GM21576 (cell line): ENCODE measurements around the gene ARL6.
"Not testable (repeated sequence)": the region's sequence is repeated elsewhere in the genome, so short reads cannot be mapped to it uniquely, and the experiment has no call there.

ENCODE experiments used
- ATAC-seq: cut with Tn5 transposase; IDR thresholded peaks from one replicate; pipeline ENCODE4 v1.9.1; 2021; ENCODE audit warnings: mild to moderate bottlenecking, moderate library complexity; ENCODE audit not compliant: unreplicated experiment

The ARL6 gene

DNA sequence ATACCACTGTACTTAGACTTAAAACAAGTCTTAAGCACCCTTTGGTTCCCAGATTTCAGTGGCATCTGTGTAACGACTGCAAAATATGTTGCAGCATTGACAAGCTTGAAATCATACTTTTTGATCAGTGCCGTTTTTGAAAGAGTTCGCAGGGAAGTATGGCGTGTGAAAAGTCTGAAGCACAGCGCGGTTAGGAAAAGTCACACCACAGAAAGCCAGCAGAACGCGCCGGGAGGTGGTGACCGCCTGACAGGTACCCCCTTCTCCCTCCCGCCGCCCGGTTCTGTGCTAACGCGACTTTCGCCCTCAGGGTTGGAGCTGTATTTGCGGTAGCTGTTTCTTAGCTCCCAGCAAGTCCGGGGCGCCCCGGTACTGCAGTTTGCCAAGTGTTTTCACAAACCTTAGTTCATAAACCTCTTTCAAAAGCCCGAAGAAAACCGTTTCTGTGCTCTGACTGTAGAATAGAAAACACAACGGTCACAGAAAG, 56.8 kb downstream of the ARL6 start:
- ATAC-seq = peak; percentile 46

DNA sequence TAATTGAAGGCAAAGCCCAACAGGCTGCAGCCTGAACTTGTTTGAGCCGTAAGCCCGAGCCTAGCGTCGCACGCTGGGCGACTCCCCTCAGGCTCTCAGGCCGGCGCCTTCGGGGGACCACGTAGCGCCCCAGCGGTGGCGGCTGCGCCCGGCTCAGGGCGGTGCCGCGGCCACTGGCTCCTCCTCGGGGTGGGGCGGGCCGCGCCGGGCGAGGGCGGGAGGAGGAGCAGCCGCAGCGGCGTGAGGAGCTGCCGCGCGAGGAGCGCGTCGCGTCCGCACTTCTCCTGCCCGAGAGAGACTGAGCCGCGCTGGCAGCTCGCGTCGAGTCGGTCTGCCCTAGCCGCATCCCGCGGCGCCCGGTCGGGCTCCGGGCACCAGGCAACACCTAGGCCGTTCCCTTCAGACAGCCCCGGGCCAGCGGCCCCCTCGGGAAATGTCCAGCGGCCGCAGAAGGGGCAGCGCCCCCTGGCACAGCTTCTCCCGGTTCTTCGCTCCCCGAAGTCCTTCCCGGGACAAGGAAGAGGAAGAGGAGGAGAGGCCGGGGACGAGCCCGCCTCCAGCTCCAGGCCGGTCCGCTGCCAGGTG, 57.3 kb downstream of the ARL6 start, which contains the start of gene CRYBG3:
CRYBG3 (plus strand) TSS at position 238 of the 585 bp plus-strand sequence; CDS start at position 434, 196 bp downstream.
- ATAC-seq = peak; percentile 96

DNA sequence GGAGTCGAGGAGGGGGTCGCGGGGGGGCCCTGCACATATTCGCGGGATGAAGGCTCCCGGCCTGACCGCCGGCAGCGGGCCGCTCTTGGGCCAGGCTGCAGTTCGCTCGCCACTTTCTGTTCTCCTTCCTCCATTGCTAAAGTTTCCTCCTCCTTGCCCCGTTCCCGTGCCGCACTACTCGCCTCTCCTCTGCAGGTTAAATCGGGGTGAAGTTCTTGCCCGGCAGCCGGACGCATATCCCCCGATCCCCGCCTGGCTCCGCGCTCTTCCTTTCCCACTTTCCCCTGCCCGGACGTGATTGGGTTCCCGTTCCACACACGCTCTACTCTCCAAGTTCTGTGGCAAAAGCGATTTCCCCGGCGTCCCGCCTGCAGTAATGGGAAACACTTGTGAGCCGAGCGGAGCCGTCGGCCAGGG, 57.8 kb downstream of the ARL6 start:
- peak; percentile 23 for ATAC-seq

DNA sequence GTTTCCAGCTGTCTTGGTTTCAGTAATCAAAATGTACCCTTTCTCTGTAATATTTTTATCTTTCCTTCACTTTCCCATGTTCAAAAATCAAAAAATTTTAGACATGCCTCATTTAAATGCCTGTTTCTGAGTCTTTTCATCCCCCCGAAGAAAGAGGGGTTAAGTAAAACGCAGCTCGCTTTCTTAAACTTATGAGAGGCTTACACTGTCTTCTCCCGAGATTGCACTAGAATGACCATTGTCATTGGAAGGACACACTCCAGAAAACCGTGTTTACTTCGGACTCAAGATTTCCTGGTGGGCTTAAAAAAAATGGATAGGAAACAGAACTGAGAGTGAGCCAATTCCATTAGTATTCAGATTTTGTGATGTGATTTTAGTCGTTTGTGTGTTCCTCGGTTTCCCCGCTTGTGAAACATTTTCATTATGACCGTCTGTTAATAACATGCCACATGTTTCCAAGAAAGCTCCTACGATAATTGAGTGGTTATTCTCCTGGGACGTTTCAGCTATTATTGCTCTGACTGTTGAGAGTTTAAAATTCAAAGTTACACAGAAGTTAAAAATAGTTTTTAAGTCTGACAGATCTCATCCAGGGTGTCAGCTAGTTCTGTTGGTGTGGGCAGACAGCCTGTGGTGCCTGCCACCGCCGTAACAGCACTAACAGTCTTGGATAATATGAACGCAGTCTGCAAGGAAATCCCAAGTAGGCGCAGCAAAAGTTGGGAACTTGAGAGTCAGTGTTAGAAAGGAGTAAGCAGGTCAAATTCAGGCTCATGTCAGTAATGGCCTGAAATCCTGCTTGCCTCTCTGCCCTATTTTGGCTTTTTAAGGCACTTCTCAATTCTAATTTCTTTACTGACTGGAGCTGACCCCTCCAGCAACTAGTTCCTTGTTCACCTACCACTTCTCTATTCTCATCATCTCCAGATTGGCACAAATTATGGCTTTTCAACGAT, 58.8 kb downstream of the ARL6 start:
- ATAC-seq = no peak

DNA sequence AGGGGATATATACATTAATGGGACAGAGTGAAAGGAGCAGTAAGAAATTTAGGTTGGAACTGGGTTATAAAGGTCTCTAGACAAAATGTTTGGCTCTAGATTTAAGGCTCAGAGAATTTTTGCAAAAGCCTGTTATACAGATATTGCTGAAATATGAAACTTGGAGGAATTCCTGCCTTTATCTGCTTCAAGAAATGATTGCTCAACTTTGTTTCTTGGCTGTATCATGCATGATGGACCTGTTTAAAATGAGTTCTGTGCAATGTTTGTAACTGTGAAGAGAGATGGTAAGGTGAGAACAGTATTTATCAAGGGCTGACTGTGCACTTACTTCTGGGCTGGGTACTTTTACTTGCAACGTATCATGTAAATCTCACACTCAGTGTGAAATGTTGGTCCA, 60.5 kb downstream of the ARL6 start:
- no peak for ATAC-seq

DNA sequence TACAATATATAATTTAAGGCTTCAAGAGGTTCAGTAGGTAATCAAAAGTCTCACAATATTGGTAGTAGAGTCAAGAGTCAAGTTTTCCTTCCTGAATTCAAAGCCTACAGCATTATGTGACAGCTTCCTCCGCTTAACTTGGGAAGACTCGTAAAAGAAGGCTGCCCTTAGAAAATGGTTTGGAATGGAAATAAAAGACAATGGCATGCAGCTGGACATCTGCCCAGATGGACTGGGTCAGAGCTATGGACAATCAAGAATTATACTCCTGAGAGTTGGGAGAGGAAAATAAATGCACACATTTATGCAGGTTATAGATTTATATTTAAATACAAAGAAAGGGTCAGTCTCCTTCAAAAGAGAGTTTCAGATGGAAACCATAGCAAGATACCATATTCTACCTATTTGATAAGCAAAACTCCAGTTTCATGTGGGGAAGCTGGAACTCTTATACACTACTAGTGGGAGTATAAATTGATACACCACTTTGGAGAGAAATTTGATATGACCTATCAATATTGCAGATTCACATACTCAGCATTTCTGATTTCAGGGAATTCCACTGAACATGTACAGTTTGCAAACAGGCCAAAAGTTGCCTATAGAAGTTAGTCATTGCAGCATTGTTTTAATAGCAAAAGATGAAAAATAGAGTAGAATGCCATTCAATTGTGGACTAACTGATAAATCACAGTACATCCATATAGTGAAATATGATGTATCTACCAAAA, 63.3 kb downstream of the ARL6 start:
- ATAC-seq = no peak

DNA sequence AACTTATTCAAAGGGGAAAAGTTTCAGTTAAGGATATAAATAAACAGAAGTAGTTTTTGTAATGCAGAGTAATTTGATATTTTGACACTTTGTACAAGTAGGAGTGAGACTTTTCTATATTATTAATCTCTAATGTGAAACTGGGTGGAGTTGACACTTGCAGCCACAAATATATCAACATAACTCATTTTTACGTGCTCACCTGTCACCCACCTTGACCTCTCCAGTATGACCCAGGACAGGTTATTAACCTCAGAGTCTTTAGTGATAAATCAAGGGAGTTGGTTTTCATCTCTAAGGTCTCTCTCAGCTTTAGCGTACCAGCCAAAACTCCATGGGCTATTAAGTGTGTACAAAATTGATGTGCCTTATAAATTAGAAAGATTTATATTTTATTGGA, 64.6 kb downstream of the ARL6 start:
- ATAC-seq = no peak

DNA sequence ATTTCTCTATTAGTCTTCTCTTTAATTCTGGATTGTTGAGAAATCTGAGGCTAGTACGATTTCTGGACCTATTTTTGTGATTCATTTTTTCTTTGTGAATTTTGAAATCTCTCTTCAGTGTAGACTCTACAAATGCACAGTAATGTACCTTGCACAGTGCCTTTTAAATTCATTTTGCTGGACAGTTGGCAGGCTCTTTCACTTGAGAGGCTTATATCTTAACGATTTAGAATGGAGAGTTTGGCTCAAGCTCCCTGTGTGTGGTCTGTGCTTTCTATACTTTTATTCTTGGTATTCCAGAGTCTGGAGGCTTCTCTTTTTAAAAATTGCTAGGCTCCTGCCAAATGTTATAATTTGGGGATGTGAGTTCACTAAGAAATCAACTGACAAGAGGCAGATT, 66.1 kb downstream of the ARL6 start:
- no peak for ATAC-seq

DNA sequence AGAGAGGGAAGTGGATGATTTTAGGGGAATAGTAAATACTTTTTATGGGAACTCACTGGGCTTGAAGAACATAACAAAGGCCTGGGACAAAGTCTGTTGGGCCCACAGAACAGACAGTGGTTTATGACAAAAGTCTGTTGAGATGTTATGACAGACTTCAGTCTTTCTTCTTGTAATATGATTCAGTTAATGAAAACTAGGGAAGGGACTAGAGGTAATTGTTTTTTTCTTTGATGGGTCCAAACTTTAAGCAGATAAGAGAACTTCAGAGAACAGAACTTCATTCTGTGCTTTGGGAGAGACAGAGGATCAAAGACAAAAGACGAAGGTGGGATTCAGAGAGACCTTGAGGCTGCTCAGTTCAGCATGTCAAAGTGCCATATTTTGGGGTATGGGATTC, 66.6 kb downstream of the ARL6 start:
- ATAC-seq = no peak

DNA sequence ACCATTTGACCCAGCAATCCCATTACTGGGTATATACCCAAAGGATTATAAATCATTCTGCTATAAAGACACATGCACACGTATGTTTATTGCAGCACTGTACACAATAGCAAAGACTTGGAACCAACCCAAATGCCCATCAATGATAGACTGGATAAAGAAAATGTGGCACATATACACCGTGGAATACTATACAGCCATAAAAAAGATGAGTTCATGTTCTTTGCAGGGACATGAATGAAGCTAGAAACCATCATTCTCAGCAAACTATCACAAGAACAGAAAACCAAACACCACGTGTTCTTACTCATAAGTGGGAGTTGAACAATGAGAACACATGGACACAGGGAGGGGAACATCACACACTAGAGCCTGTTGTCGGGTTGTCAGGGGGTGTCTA, 68.6 kb downstream of the ARL6 start:
- ATAC-seq = not testable (repeated sequence)

DNA sequence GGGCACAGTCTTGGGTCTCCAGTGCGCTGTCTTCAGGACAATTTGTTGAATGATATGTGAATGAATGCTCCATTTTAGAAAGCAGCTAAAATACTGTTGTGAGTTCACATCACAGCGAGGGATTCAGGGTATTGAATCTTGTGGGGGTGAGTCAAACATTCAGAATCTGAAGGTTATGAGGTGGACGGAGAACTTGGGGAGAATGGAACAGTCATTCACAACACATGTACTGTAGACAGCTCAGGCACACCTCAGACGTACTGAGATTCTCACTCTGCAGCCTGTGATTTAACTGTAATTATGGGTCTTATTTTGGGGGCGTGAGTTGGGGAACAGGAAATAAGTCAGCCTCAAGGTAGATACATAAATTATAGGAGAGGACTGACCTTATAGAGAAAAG, 71.2 kb downstream of the ARL6 start:
- ATAC-seq = no peak

DNA sequence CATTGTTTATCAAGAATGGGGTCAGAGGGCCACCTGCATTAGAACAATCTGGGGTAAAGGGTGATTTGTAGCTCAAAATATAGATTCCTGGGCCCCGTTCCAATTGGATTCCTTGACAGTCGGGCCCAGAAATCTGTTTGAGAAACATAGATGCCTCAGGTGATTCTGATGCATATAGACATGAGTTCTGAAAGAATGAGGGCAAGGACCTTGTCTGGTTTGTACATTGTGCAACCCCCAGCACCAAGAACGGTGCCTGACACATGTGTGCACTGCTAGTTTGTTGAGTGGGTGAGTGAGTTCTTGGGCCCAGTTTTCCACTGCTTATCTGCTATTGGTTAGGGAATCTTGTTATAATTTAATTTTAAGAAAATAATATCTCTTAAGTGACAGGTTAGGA, 73.8 kb downstream of the ARL6 start:
- no peak for ATAC-seq

DNA sequence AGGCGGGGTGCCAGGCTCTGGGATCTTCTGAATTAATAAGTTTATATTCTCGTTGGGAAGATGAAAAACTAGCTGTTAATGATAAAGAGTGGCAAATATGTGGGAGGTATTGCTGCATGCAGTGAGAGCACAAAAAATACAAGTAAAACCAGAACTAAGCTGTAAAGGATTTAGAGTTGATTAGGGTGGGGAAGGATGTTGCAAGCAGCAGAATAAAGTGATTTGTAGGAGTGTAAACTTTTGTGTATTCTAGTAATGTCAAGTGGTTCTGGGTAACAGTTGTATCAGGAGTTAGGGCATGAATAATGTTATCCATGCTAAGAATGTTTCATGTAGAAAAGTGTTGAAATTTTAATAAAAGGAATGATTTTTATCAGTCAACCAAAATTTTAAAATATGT, 75.4 kb downstream of the ARL6 start:
- no peak for ATAC-seq

DNA sequence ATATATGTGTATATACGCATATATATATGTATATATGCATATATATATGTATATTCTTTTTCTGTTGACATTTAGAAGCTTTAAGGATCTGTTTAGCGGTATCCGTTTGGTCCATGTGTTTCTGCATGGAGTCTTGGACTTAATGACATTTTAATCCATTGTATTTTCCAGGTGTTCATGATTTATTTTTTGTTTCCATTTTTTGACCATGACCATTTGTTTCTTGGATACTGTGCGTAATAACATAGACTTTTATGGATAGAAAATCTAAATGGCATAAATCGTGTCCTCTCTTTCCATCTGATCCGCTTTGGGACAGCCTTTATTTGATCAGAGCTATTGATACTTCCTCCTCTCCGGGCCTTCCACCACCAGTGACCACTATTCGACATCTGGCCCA, 76.7 kb downstream of the ARL6 start:
- ATAC-seq = no peak

DNA sequence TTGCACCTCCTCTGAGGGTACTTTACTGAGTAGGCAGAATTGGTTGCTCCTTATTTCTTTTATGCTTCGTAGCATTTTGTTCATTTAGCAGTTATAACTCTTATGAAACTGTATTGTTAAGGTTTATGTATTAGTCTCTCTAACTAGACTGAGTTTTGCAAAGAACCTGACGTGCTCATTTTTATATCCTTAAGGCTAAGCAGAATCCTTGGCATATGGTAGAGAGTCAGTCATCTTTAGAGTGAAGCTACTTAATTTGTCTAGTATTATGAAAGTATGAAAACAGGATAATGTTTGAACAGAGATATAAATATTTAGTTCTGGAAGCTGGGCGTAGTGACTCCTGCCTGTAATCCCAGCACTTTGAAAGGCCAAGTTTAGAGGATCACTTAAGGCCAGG, 77.4 kb downstream of the ARL6 start:
- ATAC-seq = no peak

DNA sequence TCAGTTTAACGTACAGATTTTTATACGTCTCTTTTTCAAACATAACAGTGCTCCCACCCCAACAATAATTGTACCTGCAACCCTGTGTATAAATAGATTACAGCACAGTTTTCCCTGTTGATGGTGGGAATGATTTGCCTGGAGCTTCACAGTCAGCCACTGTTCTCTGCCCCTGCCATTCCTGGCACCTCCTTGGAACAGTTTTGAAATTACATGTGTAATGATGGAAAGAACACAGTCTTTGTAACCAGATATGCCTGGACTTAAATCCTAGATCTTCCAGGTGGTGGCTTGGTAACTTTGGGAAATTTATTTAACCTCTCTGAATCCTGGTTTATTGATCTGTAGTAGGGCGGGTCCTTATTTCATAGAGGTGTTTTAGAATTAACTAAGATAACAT, 84.2 kb downstream of the ARL6 start:
- ATAC-seq = no peak
